GM03348 (cell line): ENCODE measurements around the gene PSMA2.
"Not testable (repeated sequence)": the region's sequence is repeated elsewhere in the genome, so short reads cannot be mapped to it uniquely, and the experiment has no call there.

Source experiments
- DNase-seq: peaks from one replicate; pipeline ENCODE4 v3.0.0; 2012; ENCODE audit warnings: low spot score

Gene PSMA2

DNA sequence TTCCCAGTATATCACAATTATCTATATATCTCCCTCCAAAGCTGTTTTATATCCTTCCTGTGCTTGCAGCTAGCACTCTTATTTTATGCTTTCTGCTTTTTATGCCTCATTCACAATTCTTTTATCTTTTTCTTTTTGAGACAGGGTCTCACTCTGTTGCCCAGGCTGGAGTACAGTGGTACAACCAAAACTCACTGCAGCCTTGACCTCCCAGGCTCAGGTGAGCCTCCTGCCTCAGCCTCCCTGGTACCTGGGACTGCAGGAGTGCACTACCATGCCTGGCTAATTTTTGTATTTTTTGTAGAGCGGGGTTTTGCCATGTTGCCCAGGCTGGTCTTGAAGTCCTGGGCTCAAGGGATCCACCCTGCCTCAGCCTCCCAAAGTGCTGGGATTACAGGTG lies 25.8 kb downstream of the PSMA2 start:
- no peak for DNase-seq

DNA sequence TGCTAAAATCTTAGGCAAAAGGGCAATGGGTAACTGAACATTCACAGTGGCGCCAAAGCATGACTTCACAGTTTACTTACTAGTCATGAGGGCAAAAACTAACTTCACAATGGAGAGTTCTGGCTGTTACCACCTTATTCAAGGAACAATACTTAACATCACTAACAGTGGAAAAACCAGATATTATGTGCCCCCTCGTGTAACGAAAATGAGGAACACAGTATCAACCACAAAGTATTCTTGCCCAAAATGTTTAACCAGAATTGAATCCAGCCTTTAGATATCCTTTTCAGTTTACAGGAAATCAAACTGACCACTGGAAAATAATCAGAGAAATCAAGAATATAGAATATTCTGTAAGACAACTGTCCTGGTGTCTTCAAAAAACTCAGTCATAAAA lies 29.6 kb downstream of the PSMA2 start:
- no peak for DNase-seq

DNA sequence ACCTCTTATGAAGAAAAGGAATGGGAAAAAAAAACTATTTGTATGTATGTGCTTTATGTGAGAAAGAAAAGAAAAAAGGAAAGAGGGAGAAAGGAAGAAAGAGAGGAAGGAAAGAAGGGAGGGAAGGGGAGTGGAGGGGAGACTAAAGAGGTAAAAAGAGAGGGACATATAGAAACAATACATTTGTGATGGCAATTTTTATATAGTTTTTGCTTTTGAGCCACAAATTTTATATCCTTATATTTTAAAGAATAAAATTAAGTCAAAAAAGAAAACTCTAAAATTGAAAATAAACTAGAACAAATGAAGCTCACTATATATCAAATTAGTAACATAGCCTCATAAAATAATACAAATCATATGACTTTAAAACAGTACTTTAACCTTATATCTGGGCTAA lies 31.1 kb downstream of the PSMA2 start:
- no peak for DNase-seq

DNA sequence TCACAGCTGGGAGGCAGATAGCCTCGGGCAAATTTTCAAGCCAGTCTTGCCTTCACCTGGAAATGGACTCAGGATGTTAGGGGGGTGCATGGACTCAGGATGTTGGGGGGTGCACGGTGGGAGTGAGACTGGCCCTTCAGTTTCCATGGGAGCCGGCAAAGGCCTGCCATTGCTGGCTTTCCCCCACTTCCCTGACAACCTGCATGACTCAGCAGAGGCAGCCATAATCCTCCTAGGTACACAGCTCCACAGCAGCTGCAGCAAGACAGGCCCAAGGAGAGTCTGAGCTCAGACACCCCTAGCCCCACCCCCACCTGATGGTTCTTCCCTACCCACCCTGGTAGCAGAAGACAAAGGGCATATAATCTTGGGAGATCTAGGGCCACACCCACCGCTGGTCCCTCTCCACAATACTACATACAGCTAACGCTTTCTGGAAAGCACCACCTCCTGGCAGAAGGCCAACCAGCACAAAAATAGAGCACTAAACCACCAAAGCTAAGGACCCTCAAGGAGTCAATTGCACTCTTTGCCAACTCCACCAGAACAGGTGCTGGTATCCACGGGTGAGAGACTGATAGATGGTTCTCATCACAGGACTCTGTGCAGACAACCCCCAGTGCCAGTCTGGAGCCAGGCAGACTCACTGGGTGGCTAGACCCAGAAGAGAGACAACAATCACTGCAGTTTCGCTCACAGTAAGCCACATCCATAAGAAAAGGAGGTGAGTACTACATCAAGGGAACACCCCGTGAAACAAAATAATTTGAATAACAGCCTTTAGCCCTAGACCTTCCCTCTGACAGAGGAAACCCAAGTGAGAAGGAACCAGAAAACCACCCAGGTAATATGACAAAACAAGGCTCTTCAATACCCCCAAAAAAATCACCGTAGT lies 38.4 kb downstream of the PSMA2 start:
- no peak for DNase-seq

DNA sequence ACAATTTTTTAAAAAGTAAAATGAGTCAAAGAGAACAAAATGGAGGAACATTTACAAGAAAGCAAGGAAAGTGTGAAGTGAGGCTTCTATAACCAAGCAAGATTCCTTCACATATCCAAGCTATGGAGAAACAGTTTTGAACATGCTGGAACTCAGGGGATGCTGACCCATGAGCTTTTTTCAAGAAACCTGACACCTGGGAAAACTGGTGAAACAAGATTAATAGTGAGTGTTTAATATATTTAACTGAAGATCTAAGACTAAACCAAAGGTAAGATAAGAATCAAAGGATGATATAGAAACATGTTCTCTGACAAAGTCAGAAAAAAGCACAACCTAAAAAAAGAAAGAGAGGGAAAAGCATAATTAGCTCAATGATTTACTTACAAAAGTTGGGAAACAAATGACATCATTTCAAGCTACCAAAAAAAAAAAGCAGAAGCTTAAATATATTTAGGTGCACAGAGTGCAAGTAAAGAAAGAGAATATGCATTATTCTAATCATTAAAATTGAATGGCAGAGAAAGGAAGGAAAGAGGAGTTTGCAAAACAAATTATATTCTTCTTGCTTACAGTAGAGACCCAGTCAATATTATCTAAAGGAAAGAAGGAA lies 45.0 kb downstream of the PSMA2 start:
- no peak for DNase-seq

DNA sequence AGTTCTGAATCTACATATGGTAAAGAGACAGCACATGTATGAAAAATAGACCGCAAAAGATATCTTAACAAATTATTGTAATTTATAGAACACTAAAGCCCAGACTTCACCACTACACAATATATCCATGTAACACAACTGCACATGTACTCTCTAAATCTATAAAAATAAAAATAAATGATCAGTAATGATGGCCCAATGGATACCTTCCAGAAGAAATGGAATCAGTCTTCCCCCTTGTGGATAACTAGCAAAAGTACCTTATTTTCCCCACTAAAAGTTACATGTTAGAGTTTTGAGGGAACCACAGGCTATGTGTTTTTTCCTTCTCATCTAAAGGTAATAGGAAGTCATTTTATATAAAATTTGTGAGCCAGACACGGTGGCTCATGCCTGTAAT lies 45.8 kb downstream of the PSMA2 start:
- peak; percentile 48 for DNase-seq

DNA sequence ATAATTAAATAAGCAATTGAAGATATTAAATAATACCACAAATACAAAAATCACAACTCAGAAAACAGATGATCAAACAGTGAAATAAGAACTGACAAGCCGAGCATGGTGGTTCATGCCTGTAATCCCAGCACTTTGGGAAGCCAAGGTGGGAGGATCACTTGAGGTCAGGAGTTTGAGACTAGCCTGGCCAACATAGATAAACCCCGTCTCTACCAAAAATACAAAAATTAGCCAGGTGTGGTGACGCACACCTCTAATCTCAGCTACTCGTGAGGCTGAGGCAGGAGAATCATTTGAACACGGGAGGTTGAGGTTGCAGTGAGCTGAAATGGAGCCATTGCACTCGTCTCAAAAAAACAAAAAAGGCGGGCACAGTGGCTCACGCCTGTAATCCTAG lies 46.8 kb downstream of the PSMA2 start:
- DNase-seq = not testable (repeated sequence)

DNA sequence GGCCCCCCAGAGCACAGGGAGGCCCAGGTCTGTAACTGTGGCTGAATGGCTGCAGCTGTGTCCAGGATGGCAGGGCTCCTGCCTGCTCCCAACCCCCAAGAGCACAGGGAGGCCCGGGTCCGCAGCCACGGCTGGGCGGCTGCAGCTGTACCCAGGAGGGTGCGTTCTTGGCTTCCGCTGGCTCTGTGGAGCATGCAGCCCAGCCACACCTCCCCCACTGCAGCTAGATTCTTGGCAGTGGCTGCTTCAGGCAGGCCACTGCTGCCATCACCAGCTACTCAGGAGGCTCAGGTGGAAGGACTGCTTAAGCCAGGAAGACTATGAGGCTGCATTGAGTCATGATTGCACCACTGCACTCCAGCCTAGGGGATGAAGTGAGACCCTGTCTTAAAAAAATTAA lies 48.0 kb downstream of the PSMA2 start:
- DNase-seq = no peak

DNA sequence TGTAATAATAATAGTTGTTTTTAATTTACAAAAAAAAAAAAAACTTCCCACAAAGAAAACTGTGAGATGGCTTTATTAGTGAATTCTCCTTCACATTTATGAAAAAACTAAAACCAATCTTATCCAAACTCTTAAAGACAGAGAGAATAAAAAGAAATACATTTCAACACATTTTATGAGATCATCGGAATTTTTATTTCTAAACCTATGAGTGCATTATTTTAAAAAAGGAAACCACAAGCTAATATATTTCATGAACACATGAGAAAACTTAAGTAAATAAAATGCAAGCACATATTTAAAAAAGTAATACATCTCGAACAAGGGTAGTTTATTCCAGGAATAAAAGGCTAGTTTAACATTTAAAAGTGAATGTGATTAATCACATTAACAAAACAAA lies 51.6 kb downstream of the PSMA2 start:
- no peak for DNase-seq

DNA sequence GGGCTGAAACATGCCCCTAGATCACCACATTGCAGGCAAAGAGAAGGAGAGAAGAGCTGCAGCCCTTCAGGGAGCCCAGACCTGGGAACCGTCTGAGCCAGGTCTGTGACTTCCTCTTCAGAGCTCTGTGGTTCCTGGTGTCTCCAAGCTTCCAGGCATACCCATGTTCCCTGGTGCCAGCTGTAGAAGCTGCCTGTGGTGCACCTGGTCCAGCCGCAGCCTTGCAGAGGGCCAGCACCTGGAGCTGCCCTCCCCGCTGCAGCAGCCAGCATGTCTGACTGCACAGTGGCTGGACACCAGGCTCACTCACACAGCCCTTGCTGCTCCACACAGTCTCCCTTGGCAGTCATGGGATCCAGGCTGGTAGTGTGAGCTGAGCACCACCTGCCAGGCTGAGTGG lies 53.7 kb downstream of the PSMA2 start:
- no peak for DNase-seq

DNA sequence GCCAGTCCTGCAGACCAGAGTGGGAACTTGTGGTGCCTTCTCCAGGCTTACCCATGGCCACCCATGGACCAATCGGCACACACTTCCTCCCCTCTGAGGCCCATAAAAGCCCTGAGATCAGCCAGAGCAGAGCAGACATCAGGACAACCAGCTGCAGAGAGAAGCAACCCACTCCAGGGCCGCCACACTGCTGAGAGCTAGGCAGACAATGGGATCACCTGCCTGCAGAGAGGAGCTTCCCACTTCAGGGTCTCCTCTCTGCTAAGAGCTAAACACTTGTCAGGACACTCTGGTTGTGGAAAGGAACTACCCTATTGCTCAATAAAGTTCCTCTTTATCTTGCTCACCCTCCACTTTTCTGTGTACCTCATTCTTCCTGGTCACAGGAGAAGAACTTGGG lies 54.1 kb downstream of the PSMA2 start:
- DNase-seq = no peak

DNA sequence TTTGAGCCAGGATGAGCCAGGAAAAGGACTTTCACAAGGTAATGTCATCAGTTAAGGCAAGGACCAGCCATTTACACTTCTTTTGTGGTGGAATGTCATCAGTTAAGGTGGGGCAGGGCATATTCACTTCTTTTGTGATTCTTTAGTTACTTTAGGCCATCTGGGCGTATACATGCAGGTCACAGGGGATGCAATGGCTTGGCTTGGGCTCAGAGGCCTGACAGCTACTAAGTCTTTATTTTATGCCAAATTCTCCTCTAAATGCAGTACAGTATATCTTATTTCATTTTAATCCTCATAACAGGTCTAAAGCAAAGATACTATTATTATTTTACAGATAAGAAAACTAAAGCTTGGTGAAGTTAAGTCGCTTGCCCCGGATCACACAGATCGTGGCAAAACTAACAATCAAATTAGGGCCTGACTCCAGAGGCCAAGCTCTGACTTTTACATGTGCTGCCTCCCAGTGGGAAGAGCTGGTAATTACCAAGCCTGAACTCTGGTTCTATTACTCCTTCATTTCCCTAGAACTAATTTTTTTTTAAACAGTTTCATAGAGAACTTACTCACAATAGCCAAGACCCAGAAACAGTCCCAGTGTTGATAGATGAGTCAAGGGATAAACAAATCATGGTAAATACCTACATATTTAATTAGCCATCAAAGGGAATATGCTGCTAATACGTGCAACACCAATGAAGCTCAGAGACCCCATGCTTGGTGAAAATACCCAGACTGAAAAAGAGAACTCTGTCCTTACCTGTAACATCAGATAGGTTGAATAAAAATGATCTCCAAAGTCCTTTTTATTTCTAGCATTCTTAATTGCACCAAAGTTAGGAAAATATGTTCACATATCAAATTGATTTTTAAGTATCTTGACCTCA lies 55.5 kb downstream of the PSMA2 start:
- peak; percentile 83 for DNase-seq

DNA sequence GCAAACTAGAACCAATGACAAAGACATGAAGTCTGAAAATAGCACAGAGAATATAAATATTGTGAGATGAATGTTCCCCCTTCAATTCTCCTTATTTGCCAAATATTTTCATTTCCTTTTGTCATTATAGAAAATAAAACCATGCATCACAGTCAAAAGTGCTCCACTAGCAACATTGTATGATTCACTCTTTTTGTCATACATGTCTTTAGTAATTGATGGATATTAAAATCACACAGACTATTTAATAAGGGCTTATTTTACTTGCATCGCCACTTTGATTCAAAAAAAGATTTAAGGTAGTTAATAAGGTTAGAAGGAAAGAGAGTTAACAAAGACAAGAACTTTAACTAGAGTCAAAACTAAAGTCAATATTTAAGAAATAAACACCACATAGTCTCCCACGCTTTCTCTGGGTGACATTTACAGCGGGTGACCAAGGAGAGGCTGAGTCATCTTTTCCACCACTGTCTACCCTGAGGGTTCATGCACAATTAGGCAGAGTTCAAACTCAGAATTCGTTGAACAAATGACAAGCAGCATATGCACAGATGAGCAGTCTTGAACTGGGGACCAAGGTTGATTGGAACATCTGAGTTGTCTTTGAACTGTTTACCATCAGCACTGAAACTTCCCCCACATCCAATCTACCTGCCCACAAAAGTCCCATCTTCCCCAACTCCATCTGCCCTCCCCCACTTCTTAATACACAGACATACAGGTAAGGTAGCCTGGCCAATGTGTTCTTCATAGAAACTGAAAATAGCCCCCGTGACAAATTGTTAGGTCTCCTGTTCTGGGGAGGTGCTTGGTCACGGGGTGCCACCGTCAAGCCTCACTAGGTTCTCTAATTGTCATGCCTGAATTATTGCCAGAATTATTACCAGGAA lies 62.6 kb downstream of the PSMA2 start:
- no peak for DNase-seq

DNA sequence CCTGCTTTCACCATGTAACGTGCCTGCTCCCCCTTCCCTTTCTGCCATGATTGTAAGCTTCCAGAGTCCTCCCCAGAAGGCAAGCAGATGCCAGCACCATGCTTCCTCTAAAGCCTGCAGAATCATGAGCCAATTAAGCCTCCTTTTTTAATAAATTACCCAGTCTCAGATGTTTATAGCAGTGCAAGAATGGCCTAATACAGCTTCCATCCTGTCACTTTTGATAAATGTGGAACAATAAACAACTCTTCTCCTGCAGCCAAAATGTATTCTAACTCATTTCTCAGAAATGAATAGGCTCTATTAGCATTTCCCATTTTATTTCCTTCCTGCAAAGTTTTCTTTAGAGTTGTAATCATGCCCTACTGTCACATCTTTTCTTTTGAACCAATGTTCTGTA lies 63.5 kb downstream of the PSMA2 start:
- DNase-seq = no peak
